Measurements from ENCODE around the gene IQCM.

The IQCM gene

DNA sequence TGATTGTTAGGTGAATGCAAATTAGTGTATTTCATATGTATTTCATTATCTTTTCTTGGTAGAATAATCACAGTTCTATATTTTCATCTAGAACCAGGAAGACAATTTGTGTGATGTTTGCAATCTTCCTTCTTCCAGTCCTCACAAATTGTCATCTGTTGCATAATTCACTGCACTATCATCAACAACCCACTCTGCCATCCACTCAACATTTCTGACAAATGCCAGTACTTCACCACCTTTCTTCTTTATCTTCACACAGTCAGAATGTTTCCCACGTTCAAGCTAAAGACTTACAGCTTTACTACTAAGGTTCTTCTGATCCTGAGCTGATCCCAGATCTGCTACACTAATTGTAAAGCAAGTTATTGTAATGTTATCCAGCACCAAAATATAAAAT, 107.8 kb downstream of the IQCM start:
- no peak for DNase-seq

DNA sequence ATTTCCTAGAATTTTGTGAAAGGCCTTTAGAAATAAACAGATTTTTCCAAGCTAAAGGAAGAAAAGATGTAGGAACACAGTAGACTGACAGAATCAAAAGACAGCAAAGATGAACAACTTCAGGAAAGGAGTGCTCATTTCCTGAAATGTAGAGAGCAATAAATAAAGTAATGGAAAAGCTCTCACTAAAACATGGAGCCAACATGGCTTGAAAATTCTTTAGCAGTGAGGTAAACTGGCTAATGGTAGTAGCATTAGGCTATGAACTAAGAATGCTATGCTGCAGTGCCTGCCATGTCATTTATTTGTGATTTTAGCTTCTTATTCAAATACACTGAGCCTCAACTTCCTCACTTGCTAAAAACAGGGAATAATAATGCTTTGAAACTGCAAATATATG, 108.7 kb downstream of the IQCM start:
- no peak for DNase-seq

DNA sequence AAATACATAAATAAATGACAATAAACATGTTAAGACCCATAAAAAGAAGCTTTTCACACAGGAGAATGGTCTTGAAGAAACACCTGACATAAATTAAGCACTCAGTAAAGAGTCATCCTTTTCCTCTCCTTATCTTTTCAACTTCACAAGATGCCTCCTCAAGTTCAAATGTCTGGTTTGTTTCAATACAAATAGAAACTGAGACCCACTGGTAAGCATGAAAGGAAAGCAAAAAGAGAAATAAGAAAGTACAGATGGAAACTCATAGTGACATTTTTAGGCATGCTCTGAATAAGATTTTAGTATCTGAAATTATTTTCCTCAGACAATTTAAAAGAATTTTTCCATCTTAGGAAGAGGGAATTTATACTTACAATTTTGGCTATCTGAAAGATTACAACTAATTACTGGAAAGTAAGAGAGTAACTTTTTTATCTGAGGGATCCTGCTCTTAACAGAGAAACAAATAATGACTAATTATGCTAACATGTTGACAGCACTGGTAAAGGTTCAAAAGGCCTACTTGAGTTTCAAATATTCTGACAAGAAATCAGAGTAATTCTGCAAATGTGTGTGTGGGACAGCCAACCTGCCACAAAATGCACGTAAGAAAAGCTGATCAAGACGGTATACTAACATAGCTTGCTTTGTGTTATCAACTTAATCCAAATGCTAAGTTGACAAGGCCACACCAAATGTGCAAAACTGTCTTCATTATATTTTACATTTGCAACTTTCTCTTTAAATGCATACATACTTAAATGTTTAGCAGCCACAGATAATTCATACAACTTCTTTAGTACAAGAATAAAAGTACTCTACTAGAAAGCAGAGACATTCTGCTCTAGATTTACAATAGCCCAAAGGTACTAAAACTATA, 113.0 kb downstream of the IQCM start:
- DNase-seq = no peak

DNA sequence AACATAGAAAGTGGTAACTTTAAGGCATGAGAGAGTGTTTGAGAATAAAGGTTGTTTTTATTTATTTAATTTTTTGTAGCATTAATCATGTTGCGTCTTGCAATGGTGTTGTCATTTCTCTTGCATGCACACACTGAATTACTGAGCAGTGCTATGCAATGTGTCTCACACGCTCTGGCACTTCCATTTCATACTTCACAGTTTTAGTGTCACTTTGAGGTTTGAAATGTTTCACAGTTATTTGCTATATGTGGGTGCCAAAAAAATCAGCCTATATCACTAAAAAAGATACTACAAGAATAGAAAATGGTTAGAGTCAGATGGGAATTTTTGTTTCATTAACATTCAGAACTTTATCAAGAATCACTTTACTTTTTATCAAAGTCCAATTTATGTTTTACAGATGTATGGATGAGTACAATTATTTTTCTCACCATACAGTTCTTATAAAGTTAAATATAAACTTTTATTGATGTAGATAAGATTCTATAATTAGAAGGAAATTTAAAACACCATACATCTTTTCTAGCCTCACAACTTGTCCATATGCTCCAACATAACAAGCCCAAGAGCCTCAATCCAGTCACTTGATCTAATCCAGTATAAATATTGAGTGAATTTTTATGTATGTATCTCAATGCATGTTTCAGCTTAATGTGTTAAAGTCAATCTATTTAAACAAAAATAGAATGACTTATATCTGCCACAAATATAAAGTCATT, 114.0 kb downstream of the IQCM start:
- no peak for DNase-seq

DNA sequence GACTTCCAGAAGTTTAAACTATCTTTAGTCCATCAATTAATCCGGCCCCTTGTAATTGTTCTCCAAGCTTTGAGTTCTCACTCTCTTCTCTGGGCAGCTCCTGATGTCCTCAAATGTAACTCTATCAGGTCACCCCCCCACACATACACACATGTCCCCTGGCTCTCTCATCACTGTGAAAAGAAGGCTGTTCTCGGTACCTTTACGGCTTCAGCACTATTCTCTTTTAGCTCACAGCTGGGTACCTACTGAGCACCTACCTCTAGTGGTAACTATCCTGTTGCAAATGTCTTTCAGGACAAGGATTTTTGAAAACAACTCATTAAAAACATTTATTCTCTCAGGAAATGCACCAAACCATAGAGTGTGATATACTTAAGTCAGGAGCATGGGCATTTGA, 115.4 kb downstream of the IQCM start:
- DNase-seq = no peak

DNA sequence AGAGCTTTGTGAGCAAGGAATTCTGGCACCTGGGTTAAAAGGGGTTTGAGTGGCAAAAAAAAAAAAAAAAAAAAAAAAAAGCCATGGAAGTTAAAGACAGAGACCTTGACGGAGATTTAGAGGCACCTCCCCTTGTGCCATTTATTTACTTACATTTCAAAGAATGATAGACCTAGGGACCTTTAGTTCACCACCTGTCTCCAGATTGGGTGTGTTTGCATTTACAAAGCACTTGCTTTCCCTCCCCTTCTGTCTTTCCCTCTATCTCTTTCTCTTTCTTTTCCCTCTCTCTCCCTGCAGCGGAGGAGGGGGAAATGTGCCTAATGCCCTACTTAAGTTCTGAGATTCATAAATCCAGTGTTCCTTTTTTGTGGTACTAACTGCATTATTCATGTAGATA, 116.0 kb downstream of the IQCM start:
- DNase-seq = no peak

DNA sequence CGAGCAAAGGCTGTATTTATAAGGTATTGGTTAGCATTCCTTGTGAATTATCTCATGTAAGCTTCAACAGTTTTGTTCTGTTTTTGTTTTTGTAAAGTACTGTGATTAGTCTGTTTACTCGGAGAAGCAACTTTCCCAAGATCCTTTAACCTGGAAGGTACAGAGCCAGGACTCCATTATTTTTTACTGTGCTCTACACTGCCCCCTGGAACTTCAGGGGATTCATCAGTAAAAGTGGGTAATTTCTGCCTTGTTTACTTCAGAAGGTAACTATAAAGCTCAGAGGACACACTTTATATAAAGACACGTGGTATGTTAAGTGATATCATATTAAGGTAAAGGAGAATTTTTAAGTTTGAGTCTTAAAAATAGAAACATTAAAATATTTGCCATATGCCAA, 124.9 kb downstream of the IQCM start:
- DNase-seq = no peak

DNA sequence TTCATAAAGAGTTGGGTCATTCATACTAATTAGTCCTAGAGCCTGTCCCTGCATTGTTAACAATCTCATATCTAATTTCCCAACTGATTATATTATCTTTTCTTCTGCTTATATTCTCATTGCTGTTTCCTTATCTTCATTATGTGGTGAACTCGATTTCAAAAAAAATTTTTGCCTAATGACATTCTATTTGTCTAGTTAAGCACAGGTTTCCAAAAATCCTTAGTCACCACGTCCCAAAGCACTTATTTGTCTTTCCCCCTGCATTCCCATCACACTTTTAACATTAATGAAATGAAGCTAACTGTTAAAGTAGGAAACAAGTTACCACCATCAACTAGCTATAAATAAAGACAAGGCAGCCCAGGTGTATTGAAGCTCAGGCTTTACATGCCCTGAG, 131.1 kb downstream of the IQCM start:
- no peak for DNase-seq

DNA sequence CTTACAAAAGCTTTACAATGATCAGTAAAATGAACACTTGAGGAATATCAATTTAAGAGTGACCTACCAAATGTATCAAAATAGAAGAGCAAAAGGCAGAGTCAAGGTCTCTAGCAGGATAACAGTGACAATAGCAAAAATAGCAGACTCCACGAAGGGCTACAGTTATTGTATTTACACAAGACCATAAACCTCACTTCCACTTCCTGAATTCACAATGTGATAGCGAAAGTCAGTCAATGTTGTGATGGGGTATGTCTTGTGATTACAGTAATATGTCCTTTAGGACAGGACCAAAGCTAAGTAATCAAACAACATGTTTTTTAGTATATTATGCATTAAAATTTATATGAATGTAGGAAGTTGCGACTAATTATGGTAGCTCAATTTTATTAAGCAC, 139.6 kb downstream of the IQCM start:
- no peak for DNase-seq

DNA sequence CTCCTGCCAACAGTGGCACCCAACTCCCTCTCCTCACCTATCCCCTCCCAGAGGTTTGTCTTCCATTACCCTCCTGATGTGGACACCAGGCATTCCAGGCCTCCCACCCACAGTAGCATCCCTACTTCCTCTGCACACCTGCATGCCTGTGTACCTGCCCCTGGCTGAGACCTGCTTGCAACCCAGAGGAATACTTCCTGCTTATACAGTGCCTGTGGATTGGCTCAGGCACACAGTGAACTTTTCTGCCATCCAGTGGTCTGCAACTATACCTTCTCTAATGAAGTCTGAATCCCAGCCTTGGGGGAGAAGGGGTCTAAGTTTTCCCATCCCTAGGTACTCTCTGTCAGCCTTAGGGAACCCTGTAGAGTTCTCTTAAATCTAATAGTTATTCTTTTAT, 169.9 kb downstream of the IQCM start:
- DNase-seq = no peak

DNA sequence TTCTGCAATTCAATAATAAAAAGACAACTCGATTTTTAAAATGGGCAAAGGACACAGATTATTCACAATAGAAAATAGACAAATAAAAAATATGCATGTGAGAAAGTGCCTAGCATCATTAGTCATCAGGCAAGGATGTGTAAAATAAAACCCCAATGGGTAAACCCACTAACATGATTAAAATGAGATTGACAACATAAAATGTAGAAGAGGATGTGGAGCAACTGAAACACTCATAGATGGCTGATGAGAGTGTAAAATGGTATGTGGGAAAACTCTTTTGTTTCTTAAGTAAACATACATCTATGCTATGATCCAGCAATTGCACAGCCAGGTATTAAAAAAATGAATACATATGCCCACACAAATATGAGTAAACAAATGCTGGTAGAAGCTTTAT, 177.6 kb downstream of the IQCM start:
- no peak for DNase-seq

DNA sequence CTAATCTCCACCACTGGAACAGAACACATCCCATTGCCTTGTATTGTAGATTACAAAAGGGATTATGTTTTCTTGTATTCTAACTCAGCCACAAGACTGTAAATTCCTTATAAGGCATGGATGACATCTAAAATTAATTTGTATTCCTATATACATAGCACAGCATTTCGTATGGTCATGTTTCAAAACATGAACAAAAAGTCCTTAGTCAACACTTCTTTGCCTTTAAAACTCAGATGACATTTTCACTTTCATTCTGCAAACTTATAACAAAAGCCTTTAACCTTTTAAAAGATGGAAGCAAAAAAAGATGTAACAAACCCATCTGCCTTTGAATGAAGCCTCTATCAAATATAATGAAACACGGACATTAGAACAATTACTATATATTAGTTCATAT, 181.3 kb downstream of the IQCM start:
- no peak for DNase-seq

DNA sequence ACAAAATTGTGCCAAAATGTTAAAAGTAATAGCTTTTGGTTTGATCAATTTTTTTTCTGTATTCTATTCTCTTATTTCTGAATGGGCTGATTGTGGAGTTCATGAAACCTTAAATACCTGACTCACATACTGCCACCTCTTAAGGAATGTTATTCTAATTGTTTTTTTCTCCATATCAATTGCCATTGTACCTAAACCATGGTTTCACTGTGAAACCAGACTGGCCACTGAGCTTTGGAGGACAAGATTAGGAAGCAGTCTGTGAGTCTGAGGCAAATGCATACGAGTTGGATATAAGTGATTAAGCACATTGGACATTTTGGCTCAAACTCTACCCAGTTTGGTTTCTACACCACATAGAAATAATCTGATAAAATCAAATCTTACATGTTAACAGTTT, 184.0 kb downstream of the IQCM start:
- DNase-seq = no peak

DNA sequence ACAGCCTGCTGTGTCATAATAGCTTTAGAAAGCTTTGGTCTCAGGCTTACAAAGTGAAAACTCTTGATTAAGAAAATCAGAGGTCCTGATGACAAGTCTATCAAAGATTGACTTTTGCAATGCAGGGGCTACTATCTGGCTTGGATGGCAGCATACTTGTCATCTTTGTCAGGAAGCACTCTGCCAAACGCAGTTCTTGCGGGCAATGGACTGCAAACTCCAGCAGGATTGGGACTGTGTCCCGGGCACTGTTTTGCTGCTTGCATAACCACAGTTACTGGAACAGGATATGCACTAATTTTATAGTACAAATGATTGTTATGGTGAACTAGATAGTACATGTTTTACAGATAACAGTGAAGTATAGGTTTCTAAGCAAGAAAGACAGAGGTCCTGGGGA, 185.6 kb downstream of the IQCM start:
- no peak for DNase-seq

DNA sequence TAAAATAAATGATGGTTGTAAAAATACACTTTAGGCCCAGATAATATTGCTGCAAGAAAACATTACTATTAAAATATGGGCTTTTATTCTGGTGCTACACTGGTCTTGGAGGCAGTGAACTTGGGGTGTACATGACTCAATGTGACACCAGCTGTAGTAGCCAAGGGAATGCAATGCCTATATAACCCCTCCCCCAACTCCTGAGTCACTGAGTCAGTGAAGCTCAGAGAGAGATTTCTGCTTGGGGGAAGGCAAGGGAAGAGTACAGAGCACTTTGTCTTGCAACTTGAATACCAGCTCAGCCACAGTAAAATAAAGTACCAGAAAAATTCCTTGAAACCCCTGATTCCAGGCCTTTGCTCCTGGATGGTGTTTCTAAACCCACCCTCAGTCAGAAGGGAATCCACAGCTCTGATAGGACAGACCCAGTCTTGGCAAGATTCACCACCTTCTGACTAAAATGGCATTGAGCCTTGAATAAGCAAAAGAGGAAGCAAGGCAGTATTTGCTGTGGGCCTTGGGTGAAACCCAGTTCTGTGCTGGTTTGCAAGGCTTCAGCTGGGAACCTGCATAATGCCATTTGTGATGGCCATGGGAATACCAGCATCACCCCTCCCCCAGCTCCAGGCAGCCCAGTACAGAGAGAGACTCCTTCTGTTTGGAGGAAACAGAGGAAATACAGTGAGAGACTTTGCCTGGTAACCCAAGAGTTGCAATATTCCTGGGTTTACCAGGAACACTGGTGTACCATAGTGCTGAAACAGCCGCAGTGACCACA, 209.9 kb downstream of the IQCM start:
- no peak for DNase-seq

DNA sequence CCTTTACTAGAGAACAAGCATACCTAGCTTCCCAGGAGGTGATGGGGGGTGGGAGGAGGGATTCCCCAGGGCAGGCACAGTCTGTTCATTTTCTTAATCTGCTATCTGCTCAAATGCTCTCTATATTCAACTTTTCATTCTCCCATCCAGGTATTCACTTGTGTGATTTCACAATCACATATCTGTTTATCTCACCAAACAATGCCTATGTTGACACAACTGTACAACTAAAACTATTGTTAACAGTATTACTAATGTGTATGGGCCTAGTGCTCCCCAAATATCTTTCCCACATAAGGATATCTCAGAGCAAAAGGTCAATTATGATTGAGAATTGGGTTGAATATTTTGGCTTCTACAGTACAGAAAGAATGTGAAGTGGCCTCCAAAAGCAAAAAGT, 210.8 kb downstream of the IQCM start:
- no peak for DNase-seq

DNA sequence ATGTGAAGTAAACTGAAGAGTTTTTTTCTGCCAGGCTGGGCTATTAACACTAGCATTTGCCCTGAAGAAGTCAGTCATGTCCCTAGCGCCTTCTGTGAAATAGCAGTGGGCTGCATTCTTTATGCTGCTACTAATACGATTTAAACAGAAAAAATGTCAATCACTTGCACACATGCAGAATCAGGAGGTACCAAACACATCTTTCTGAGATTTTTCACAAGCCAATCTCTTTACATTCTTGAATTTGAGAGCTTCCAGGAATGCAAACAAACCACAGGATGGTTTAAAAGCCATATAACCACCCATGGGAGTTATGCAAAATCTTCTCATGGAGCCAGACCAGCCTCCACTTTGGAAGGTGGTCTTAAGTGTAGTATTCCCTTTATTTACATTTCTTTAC, 220.1 kb downstream of the IQCM start:
- DNase-seq = no peak

DNA sequence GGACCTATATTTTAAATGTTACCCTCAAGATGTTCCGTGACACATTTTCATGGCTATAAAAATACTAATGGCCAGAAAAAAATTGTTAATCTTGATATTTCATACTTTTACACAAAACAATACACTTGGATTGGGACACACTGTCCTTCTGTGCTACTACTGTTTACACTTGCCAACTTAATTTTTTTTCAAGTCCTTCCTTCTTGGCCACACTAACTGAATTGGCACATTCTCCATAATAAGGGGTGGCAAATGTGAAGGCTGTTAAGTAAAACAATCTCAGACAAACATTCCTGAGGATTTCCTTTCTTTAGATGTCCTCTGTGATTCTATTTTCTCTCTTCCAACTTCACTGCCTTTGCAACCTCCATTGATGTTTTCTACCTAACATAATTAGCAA, 225.8 kb downstream of the IQCM start:
- no peak for DNase-seq

DNA sequence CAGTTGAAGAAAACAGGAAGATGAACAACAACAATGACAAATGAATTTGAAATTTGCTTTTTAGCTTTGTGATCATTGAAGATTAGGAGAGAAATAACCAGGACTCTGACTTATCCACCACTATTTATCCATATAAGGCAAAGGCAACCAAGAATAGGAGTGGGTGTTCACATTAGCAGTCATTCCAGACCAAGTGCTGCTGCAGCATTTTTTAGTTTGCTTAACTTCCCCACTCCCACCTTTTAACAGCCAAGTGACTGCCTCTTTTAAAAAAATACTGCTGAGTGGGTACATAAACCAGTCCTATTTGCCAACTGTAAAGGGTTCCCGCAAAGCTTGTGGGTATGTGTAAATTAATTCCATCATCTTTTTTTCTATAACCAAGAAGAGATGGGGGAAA, 230.9 kb downstream of the IQCM start:
- DNase-seq = no peak

DNA sequence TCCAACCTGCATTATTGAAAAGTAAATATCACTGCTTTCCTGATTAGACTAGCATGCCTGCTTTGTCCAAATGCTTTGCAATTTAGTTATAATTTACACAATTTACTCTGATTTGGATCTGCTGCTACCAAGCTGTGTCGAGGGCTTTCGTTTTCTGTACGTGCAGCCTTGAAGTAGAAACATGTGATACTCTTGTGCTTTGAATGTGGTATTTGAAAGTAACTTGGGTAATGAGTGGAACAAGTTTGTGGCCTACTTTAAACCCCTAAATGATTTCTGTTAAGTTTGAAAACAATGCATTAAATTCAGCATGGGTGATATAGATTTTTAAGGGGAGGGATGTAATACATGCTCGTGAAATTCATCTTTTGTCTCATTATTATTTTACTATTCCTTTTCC, 240.7 kb downstream of the IQCM start:
- no peak for DNase-seq

DNA sequence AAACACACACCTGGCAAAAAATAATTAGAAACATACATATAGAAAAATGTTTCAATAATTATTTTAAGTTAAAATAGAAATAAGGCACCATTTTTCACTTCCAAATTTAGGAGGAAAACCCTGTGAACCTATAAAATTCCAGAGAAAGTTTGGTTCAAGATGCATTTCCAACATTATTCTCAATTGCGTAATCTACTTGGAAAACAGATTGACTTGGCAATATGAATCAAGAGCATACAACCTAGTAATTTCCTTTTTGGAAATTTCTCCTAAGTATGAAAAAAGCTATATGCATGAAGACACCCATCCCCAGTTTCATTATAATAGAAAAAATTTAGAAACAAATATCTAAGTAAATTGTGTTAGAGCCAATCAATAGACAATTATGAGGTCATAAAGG, 242.9 kb downstream of the IQCM start:
- no peak for DNase-seq

DNA sequence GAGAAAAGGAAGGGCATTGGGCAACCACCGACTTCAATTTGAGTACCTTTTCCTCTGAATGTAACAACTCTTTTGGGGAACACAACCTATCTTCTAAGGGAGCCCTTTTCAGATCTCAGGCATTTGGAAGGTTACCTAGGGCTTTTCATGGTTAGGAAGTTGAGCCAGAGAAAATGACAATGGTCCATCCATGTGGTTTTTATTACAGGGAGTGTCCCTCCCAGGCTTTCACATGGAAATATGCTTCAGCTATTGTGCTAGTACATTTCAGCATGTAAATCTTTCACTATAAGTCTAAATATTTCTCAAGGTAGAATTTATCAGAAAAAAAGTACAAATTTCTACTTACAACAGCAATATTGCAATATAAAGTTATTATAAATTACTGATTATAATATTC, 259.8 kb downstream of the IQCM start:
- no peak for DNase-seq

DNA sequence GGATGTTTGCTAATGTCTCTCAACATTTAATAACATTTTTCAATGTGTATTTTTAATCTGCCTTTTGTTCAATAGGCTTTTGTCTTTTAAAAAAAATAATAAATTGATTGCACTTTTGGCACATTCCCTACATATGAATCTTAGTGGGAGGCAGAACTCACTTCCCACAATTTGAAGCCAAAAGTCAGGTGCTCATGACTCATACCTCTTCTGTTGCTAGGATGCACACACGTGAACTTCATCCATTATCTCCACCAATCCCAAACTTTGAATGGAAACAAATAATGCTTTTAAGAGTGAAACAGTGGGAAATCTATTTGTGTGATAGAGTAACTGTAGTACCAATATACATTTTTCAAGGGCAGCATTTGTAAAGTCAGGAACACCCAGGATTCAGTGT, 260.5 kb downstream of the IQCM start:
- no peak for DNase-seq

DNA sequence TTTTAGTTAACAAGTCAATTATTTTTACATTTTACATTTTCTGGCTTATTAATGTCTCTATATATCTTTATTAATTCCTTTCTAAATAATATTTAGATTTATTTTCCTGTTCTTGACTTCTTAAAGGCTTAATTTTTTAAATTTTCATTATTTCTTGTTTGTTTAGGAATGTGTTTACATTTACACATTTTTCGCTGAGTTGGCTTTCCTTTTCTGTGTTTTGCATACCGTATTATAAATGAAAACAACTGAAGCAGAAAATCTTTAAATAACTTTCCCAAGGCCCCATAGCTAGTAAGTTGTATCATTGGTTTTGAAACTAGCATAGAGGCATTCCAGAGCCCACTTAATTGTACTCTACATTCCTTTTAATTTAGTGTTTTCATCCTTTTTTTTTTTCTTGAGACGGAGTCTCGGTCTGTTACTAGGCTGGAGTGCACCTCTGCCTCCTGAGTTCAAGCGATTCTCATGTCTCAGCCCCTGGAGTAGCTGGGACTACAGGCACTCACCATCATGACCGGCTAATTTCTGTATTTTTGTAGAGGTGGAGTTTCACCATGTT, 261.6 kb downstream of the IQCM start:
- no peak for DNase-seq
